HG03521 (cell line): ENCODE results near the gene PDE10A.

Experiments used
- ATAC-seq: cut with Tn5 transposase; IDR thresholded peaks from one replicate; pipeline ENCODE4 v1.9.1; 2021; ENCODE audit warnings: mild to moderate bottlenecking, moderate library complexity; ENCODE audit not compliant: unreplicated experiment

Gene PDE10A

GRCh38 chr6:165426892-165427291, 236.1 kb downstream of the PDE10A start:
- ATAC-seq, result no peak

DNA sequence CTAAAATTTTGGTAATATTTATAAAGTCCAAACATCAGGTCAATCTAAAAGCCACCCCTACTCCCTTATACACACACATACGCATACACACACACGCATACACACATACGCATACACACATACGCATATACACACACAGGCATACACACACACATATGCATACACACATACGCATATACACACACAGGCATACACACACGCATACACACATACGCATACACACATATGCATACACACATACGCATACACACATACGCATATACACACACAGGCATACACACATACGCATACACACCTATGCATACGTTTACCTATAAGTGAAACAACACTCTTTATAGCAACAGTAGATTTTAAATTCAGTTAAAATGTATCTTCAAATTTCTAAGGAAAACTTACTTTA, 240.8 kb downstream of the PDE10A start:
- no peak for ATAC-seq

GRCh38 chr6:165417278-165417865, 245.7 kb downstream of the PDE10A start:
- no peak for ATAC-seq

DNA sequence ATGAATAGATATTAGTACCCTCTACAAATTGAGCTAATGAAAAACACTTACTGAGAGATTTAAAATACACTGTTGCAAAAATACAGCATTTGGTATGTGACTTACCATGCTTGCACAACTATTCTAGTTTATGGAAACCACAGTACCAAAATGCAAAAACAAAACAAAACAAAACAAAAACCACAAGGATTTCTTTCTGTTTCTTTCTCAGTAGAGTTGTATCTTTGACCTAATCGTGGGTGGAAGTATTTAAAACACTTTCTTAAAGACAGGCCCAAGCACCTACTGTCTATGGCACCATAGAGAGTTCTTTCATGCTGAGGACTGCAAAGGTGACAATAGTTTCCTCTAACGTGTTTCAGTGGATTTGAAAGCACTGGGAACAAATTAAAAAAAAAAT, 258.3 kb downstream of the PDE10A start:
- no peak for ATAC-seq

DNA sequence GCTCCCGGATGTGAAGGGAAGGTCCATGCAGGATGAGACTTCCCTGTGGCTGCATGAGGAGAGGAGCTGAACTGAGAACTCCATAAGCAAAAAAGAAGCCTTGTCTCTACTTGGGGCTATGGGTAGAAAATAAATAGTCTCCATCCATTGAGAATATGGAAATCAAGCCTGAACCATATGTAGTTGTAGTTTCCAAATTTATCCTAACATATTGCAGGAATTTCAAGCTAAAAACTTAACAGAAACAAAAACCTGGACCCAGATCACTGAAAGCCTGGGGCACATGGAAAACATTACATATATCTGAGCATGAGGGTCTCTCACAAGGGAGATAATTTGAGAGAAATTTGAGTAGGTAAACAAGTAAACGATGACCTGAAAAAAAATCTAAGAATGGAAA, 258.7 kb downstream of the PDE10A start:
- ATAC-seq, result no peak

DNA sequence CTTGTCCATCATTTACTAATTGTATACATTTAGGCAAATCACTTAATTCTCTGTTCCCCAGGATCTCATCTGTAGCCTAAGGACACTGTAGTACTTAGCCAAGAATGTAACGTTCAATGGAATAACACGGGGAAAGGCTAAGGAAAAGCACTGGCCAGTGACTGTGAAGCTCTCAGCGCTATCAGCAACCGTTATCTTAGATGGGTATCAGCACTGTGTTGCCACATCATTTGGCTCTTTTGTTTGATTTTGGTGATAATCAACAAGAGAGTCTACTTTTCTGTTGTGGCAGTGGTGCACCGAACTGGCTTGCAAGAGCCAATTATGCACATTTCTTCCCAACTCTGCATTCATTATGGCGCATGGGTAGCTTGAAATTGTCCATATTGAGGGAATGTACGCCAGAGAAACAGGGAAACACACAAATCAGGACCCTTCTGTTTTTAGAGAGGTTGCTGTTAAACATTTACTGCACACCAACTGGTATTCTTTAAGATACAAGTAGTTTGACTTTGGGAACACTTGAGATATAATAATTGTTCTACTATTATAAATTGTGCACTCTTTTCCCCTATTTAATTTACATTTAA, 259.9 kb downstream of the PDE10A start:
- ATAC-seq, result no peak

DNA sequence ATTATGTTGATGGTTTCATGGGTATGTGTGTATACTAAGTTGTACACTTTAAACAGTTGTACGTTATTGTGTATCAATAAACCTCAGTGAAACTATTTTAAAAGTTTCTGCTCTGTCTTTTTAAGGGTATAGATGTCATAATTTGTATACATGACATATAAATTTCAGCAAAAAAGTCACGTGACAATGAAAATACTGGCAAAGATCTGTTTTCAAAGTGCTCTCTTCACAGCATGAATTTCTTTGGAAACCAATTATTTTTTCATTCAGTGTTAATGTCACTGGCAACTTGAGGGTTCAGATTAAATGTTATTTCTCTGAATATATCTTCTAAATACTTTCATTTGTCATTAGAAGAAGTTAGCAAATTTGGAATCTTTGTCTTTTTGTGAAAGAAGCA, 261.9 kb downstream of the PDE10A start:
- ATAC-seq, result no peak

DNA sequence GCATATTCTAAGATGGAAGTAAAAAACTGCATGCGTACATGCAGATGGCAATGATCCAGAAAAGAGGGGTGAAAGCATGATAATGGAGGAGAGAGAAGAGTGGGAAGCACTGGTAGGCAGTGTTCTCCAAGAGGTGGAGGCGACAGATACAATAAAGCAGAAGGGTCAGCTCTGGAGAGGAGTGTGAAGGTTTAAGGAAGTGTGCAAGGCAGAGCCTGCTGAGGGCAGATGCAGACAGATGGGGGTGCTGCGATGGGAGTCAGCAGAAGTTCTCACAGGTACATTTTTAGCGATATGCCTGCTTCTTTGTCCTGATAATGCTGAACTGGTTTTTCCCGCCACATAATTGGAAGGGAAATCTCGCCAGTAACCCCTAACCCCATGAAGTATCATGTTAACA, 272.6 kb downstream of the PDE10A start:
- ATAC-seq, result no peak

DNA sequence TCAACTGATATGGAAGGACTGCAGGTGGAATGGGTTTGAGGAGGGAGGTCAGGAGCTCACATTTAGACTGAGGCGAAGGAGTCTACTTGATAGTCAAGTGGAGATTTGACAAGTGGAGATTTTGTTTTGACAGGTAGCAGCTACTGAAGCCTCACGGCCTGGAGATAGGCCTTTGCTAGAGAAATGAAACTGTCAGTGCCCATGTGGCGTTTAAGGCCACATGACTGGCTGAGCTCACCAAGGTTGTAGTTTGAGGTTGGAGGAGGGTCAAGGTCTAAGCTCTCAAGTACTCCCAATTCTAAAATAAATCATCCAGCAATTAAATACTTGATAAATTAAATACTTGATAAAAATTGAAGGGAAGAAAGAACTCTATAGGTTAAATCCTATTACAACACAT, 273.5 kb downstream of the PDE10A start:
- ATAC-seq, result no peak

- no peak for ATAC-seq
Observed at GRCh38 chr6:165383323-165383722, 279.7 kb downstream of the PDE10A start.

DNA sequence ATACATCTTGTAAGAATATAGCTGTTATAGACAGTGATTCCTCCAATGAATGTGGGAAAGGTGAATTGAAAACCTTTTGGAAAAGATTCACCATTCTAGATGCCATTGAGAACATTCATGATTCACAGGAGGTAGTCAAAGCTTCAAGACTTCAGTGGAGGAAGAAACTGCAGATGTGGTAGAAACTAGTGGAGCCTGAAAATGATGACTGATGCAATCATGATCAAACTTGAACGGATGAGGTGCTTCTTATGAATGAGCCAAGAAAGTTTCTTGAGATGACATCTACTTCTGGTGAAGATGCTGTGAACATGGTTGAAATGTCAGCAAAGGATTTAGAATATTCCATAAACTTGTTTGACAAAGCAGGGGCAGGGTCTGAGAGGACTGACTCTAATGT, 286.9 kb downstream of the PDE10A start:
- no peak for ATAC-seq

GRCh38 chr6:165365371-165365770, 297.7 kb downstream of the PDE10A start:
- no peak for ATAC-seq

DNA sequence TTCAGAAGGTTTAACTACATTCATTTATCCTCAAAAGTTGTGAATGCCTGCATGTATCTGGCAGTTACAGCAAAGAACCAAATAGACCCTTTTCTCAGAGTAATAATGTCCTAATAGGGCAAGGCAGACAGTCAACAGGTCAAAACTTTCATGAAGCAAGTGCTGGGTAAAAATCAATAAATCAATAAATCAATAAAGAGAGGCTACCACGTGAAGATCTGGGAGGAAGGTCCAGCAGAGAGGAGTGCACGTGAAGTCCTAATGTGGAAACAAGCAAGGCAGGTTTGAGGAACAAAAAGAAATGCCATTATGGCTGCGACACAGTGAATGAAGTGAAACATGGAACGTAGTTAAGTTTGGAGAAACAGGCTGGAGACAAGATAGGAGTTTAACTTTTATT, 317.3 kb downstream of the PDE10A start:
- ATAC-seq, result no peak

- no peak for ATAC-seq
Observed at GRCh38 chr6:165340532-165340931, 322.5 kb downstream of the PDE10A start.

- ATAC-seq, result no peak
Observed at GRCh38 chr6:165325609-165326008, 337.4 kb downstream of the PDE10A start.

DNA sequence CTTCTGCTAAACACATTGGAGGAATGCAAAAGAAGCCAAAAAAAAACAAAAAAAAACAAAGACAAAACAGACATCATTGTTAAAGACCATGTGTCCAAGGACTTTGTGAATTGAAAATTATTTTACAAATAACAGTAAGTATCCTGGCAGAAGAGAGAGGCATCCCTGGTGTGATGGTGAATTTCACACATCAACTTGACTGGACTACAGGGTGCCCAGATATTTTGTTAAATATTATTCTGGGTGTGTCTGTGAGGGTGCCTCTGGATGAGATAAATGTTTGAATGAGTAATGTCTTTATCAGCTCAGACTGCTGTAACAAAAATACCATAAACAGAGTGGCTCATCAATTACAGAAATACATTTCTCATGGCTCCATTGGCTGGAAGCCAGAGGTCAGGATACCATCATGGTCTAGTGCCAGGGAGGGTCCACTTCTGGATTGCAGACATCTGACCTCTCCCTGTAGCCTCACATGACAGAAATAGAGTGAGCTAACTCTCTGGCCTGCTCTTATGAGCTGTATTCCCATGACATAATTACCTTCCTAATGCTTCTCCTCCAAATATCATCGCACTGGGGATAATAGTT, 341.4 kb downstream of the PDE10A start:
- no peak for ATAC-seq

- no peak for ATAC-seq
Observed at GRCh38 chr6:165321150-165321549, 341.9 kb downstream of the PDE10A start.

DNA sequence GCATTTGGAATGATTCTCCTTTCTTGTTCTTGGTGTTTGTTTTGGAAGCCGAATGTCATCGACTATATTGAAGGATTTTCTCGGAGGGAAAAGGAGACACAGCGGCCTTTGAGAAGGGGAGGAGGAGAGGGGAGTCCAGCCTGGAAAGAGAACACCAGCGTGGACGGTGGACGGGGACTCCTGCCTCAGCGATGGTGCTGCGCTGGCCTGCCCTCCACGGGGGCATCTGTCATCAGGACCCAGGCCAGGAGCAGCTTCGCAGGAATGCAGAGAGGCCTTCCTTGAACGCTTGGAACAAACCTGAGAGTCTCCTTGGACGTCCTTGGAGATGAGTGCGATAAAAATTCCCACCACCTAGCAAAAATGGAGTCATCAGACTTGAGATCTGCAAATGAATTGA, 345.3 kb downstream of the PDE10A start:
- no peak for ATAC-seq

DNA sequence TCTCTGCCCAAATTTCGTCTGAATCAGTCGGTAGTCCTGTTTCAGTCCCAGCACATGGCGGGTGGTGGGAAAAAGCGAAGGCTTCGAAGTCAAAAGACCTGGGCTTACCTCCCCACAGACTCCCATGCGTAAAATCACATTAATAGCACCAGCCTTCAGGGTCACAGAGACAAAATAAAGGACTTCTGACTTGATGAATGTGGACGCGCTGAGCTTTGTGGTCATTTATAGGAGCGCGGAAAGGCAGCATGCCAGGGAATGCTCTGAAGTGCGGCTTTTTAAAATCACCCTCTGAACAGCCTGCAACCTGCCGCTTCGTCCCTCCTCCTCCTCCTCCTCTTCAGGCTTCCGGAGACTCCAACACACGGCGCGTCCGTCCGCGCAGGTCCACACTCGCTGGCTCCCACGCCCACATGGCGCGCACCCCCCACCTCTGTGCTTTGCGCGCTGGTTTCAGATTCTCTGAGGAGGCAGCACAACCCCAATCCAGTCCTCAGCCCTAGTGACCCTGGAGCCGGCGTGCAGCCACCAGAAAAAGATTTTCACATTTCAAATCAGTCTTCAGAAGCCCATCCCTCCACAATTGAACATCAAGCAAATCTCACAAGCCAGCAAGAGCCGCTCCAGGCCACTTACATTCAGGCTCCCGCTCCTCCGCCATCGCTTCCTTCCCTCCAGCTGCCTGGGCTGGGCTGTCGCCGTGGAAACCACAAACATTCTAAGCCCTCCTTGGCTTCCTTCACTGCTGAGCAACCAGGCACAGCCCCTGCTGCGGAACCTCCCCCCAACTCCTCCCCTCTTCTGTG, 353.9 kb downstream of the PDE10A start, which contains the start of gene C6orf118:
Gene C6orf118, minus strand, starts transcription at position 680 of the 806 bp plus-strand sequence. Its CDS starts 19 bp downstream, at position 661.
- no peak for ATAC-seq

DNA sequence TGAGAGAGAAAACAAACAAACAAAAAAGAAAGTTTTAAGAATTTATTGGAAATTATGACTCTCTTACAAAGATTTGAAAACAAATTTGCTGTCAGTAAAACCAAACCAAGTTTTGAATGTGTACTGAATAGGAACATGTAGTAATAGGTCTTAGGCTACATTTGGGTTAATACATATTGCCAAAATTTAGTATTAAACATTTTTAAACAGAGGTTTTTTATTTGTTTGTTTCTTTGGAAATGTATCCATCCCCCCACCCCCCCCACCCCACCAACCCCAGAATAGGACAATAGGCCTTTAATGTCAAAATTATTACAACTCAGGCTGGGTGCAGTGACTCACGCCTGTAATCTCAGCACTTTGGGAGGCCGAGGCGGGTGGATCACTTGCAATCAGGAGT, 356.1 kb downstream of the PDE10A start:
- ATAC-seq, result no peak

DNA sequence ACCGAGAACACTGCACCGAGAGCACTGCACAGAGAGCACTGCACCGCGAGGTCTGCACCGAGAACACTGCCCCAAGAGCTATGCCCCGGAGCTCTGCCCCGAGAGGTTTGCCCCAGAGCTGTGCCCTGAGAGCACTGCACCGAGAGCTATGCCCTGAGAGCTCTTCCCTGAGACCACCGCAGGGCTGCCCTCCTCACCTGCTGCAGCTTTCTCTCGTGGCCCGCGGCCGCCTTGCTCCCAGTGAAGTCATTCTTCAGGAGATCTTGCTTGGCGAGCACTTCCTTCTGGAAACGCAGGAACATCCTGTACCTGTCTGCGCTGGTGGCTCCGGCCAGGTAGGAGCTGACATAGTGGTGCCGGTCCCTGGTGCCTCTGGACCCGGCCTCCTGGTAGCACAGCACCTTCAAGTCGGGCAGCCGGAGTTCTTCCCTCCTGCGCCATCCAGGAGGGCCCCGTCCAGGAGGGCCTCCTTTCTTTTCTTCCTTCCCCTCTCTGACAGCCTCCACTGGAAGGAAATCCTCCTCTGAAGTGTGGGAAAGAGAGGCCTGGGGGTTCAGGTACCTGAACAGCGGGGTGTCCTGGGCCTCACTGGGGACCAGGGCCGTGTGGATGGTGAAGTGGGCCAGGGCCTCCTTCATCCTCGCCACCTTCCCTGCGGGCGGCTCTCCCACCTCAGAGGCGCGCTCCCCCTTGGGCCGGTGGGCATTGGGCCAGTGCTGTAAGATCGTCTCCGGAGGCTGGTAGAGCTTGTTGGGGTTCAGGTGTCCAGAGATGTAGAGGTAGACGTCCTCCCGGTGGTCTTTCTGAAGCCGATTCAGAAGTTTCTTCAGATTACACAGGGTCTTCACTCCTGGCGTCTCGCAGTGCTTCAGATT, 361.4 kb downstream of the PDE10A start:
- ATAC-seq, result no peak
